Activated T-helper 2 cell treated with anti-CD3 and anti-CD28 coated beads, Interferon-gamma antibody, Interleukin-2, Interleukin-4, amounts not matched to agents 10 μg/mL and 5 μg/mL and 100 μg/mL, durations not matched to agents 14 hours and 24 hours and 36 hours (primary cell): Measurements from ENCODE around the gene AGAP3. TPM values are rescaled to one million over a fixed set of nuclear protein-coding genes. Genes with fewer than 3 reads are reported as not detected.

ENCODE experiments used
- DNase-seq: peaks from one replicate; pipeline ENCODE4 v3.0.0; 2021; ENCODE audit warnings: low spot score
- H3K27ac Mint-ChIP-seq: one replicate; pipeline ENCODE4 v1.8.0; 2021; ENCODE audit warnings: mixed read lengths
- H3K27me3 Mint-ChIP-seq: one replicate; pipeline ENCODE4 v1.8.0; 2021; ENCODE audit warnings: low read depth, mixed read lengths
- H3K36me3 Mint-ChIP-seq: one replicate; pipeline ENCODE4 v1.8.0; 2021; ENCODE audit warnings: low read depth, mixed read lengths
- H3K4me1 Mint-ChIP-seq: one replicate; pipeline ENCODE4 v1.8.0; 2021; ENCODE audit warnings: low read depth, mixed read lengths
- H3K4me3 Mint-ChIP-seq: one replicate; pipeline ENCODE4 v1.8.0; 2021; ENCODE audit warnings: low read depth, mild to moderate bottlenecking, moderate library complexity, mixed read lengths
- H3K9me3 Mint-ChIP-seq: one replicate; pipeline ENCODE4 v1.8.0; 2021; ENCODE audit warnings: mixed read lengths
- intact Hi-C: fragments of 100-400 bp; cut with micrococcal nuclease; formaldehyde crosslinking; loops from one replicate; pipeline ENCODE4 v1.15.1; 2023
- total RNA-seq: library from RNA; stranded (reverse); gene quantifications from 2 replicates; pipeline ENCODE4 v1.2.3, GENCODE V29; 2022

Gene AGAP3
- total RNA-seq, 1 donor from 2014 or later, result 62.5 TPM

DNA sequence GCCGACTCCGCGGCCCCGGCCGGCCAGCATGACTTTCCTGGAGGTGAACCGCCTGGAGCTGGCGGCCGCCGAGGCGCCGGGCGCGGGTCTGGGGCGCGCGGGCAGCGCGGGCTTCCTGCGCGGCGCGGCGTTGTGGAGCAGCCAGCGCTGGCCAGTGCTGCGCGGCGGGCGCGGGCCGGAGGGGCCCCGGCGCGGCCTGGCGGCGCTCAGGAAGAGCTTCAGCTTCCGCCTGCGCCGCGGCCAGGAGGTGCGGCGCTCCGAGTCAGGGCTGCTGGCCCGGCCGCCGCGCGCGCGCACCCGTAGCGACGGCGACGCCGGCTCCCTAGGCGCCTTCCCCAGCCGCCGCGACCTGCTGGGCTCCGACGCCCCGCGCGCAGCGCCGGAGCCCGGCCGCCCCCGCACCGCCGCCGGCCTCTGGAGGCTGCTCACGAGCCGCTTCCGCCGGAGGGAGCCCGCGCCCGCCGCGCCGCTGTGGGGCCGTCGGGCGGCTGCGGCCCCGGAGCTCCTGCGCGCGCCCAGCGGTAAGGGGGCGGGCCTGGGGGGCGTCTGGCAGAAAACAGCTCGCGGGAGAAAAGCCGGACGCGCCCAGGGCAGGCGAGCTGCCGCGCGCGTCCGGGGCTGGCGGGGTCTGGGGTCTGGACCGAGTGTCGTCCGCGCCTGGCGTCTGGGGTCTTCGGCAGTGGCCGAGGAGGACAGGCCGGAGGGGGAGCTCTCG, 29.0 kb downstream of the AGAP3 start:
- no peaks in the 10 kb centered on the region for H3K9me3 Mint-ChIP-seq
- no peaks in the 10 kb centered on the region for H3K36me3 Mint-ChIP-seq
- no peak overlapping the region for H3K27ac Mint-ChIP-seq
- no peaks in the 10 kb centered on the region for H3K4me1 Mint-ChIP-seq
- peaks cover 5% of the 10 kb centered on the region for H3K27me3 Mint-ChIP-seq
- intact Hi-C loops, result no loop called here
- H3K4me3 Mint-ChIP-seq, result peak overlapping the region; percentile 26
- DNase-seq, result peak; percentile 13

GRCh38 chr7:151115836-151116418, 29.7 kb downstream of the AGAP3 start:
- Mint-ChIP-seq H3K36me3 (peaks cover 4% of the 10 kb centered on the region), H3K27me3 (peaks cover 5% of the 10 kb centered on the region), H3K9me3 (no peaks in the 10 kb centered on the region), H3K27ac (no peak overlapping the region), H3K4me3 (peak overlapping the region; percentile 26), H3K4me1 (no peaks in the 10 kb centered on the region)
- intact Hi-C loops, result no loop called here
- DNase-seq, result no peak

- H3K4me1 Mint-ChIP-seq, result no peaks in the 10 kb centered on the region
- peaks cover 5% of the 10 kb centered on the region for H3K27me3 Mint-ChIP-seq
- H3K9me3 Mint-ChIP-seq, result no peaks in the 10 kb centered on the region
- no peak overlapping the region for H3K4me3 Mint-ChIP-seq
- intact Hi-C loops, result no loop called here
- no peak for DNase-seq
- no peak overlapping the region for H3K27ac Mint-ChIP-seq
- peaks cover 4% of the 10 kb centered on the region for H3K36me3 Mint-ChIP-seq
These were observed 30.5 kb downstream of the AGAP3 start for GRCh38 chr7:151116603-151117440.

DNA sequence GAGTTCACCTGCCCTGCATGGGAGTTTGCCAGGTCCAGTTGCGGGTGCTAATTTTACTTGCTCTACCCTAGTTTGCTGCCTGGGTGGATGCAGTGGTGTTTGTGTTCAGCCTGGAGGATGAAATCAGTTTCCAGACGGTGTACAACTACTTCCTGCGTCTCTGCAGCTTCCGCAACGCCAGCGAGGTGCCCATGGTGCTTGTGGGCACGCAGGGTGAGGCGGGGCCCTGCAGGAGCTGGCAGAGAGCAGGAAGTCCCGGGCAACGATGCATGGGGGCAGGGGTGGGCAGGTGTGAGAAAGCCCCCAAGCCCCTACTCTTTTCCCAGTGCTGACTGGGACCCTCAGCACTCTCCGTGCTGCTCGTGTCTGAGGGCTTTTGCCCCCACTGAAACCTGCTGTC, 31.3 kb downstream of the AGAP3 start:
- H3K36me3 Mint-ChIP-seq, result peaks cover 4% of the 10 kb centered on the region
- no peak overlapping the region for H3K4me3 Mint-ChIP-seq
- H3K9me3 Mint-ChIP-seq, result no peaks in the 10 kb centered on the region
- no peak for DNase-seq
- no peaks in the 10 kb centered on the region for H3K4me1 Mint-ChIP-seq
- no peak overlapping the region for H3K27ac Mint-ChIP-seq
- intact Hi-C loops, result no loop called here
- peaks cover 5% of the 10 kb centered on the region for H3K27me3 Mint-ChIP-seq

DNA sequence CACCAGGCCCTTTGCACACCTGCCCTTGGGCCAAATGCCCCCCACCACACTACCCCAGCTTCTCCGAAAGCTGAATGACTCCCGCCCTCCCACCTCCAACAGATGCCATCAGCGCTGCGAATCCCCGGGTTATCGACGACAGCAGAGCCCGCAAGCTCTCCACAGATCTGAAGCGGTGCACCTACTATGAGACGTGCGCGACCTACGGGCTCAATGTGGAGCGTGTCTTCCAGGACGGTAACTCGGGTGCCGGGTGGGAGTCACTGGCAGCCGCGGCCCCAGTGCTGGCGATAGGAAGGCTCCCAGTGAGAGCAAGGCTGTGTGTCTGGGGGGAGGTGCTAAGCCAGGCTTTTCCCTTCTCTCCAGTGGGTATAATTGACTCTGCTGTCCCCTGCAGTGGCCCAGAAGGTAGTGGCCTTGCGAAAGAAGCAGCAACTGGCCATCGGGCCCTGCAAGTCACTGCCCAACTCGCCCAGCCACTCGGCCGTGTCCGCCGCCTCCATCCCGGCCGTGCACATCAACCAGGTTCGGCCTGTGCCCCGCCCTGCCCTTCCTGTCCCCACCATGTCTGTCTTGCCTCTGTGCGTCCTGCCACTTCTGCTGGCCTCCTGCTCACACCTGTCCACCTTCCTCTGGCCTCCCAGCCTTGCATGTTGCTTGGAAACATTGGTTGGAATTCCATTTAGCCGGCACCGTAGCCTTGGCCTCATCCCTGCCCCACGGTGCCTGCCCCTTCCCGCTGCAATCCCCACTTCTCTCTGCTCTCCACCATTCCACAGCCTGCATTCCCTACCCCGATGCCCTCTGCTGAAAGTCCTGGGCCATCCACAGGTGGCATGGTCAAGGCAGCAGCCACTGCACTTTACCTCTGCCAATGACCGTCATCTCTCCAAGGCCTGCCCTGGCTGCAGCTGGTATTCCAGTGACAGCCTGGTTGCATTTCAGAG, 32.1 kb downstream of the AGAP3 start:
- DNase-seq, result no peak
- H3K36me3 Mint-ChIP-seq, result peaks cover 6% of the 10 kb centered on the region
- intact Hi-C loops, result no loop called here
- H3K9me3 Mint-ChIP-seq, result no peaks in the 10 kb centered on the region
- peaks cover 4% of the 10 kb centered on the region for H3K27me3 Mint-ChIP-seq
- H3K4me1 Mint-ChIP-seq, result no peaks in the 10 kb centered on the region
- H3K4me3 Mint-ChIP-seq, result no peak overlapping the region
- H3K27ac Mint-ChIP-seq, result no peak overlapping the region

GRCh38 chr7:151119055-151119415, 32.8 kb downstream of the AGAP3 start:
- Mint-ChIP-seq H3K4me3 (no peak overlapping the region), H3K27ac (no peak overlapping the region), H3K4me1 (no peaks in the 10 kb centered on the region), H3K27me3 (peaks cover 4% of the 10 kb centered on the region), H3K9me3 (no peaks in the 10 kb centered on the region), H3K36me3 (peaks cover 12% of the 10 kb centered on the region)
- no peak for DNase-seq
- intact Hi-C loops, result no loop called here

DNA sequence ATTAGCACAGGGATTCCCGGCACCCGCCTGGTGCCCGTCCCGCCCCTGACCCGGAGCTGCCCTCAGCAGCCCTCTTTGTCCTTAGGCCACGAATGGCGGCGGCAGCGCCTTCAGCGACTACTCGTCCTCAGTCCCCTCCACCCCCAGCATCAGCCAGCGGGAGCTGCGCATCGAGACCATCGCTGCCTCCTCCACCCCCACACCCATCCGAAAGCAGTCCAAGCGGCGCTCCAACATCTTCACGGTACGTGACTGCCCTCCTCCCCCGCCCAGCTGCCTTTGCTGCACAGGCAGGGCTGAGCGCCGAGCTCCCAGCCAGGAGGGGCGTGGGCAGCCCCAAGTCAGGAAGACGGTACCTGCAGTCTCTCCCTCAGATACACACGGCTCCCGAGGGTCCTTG, 33.6 kb downstream of the AGAP3 start:
- H3K4me1 Mint-ChIP-seq, result no peaks in the 10 kb centered on the region
- H3K4me3 Mint-ChIP-seq, result no peak overlapping the region
- no peak for DNase-seq
- intact Hi-C loops, result loop anchor here (5.0 kb wide), 1 partner anchor 112 kb away; the partner anchor contains the start of gene CHPF2
- peaks cover 4% of the 10 kb centered on the region for H3K27me3 Mint-ChIP-seq
- peaks cover 13% of the 10 kb centered on the region for H3K36me3 Mint-ChIP-seq
- no peaks in the 10 kb centered on the region for H3K9me3 Mint-ChIP-seq
- no peak overlapping the region for H3K27ac Mint-ChIP-seq

DNA sequence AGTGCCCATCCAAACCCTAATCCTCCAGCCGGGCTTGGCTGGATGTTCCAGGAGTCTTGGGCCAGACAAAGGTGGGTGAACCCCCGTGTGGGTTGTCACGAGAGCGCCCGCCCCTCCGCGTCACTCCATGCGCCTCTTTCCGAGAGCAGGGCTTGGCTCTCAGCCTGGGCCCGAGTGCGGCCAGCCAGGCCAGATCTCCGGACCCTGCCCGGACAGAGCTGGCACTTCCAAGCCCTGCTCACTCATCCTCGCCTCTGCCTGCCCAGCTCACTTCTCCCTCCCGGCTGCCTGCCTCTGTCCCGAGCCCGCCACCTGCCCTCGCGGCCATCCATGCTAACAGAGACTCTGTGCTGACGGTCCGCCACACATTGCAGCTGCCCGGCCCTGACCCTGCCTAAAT, 34.6 kb downstream of the AGAP3 start:
- H3K4me3 Mint-ChIP-seq, result no peak overlapping the region
- H3K36me3 Mint-ChIP-seq, result peaks cover 13% of the 10 kb centered on the region
- intact Hi-C loops, result loop anchor here (5.0 kb wide), 1 partner anchor 111 kb away; the partner anchor contains the start of gene CHPF2
- H3K4me1 Mint-ChIP-seq, result no peaks in the 10 kb centered on the region
- no peaks in the 10 kb centered on the region for H3K9me3 Mint-ChIP-seq
- peaks cover 1% of the 10 kb centered on the region for H3K27me3 Mint-ChIP-seq
- H3K27ac Mint-ChIP-seq, result no peak overlapping the region
- DNase-seq, result no peak

- H3K9me3 Mint-ChIP-seq, result no peaks in the 10 kb centered on the region
- H3K4me1 Mint-ChIP-seq, result no peaks in the 10 kb centered on the region
- H3K36me3 Mint-ChIP-seq, result peaks cover 13% of the 10 kb centered on the region
- no peak overlapping the region for H3K4me3 Mint-ChIP-seq
- H3K27ac Mint-ChIP-seq, result no peak overlapping the region
- intact Hi-C loops, result loop anchor here (5.0 kb wide), 1 partner anchor 111 kb away; the partner anchor contains the start of gene CHPF2
- no peaks in the 10 kb centered on the region for H3K27me3 Mint-ChIP-seq
- no peak for DNase-seq
These were observed 35.3 kb downstream of the AGAP3 start for GRCh38 chr7:151121380-151122170.

DNA sequence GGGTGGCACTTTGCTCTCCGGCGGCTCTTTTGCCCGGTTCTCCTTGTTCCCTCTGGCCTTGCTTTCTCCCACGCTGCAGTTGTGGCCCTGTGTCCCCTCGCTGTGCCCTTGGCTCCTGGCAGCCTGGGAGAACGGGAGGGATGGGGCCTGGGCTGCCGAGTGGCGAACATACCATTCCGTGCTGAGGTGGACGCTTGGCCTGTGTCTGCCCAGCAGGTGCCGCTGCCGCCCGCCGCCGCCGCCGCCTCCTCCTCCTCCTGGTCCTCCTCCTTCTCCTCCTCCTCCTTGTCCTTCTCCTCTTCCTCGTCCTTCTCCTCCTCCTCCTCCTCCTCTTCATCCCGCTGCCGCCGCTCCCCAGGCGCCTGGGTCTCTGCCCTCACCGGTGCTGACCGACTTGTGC, 36.0 kb downstream of the AGAP3 start:
- no peaks in the 10 kb centered on the region for H3K9me3 Mint-ChIP-seq
- H3K27ac Mint-ChIP-seq, result no peak overlapping the region
- no peaks in the 10 kb centered on the region for H3K4me1 Mint-ChIP-seq
- intact Hi-C loops, result loop anchor here (5.0 kb wide), 1 partner anchor 110 kb away; the partner anchor contains the start of gene CHPF2
- no peaks in the 10 kb centered on the region for H3K27me3 Mint-ChIP-seq
- DNase-seq, result no peak
- no peak overlapping the region for H3K4me3 Mint-ChIP-seq
- H3K36me3 Mint-ChIP-seq, result peaks cover 13% of the 10 kb centered on the region

- no peak overlapping the region for H3K27ac Mint-ChIP-seq
- peaks cover 13% of the 10 kb centered on the region for H3K36me3 Mint-ChIP-seq
- no peaks in the 10 kb centered on the region for H3K4me1 Mint-ChIP-seq
- no peak for DNase-seq
- H3K4me3 Mint-ChIP-seq, result no peak overlapping the region
- no peaks in the 10 kb centered on the region for H3K9me3 Mint-ChIP-seq
- intact Hi-C loops, result loop anchor here (5.0 kb wide), 1 partner anchor 110 kb away; the partner anchor contains the start of gene CHPF2
- no peaks in the 10 kb centered on the region for H3K27me3 Mint-ChIP-seq
These were observed 36.5 kb downstream of the AGAP3 start for GRCh38 chr7:151122796-151123157.
